Loucy (cell line): ENCODE measurements around the gene IFNW1.

Experiments used
- H2AFZ ChIP-seq: fragments of 200-600 bp; sonication (generic); 2 replicates; pipeline ENCODE4 v1.6.0; 2016; ENCODE audit warnings: antibody characterized with exemption, mild to moderate bottlenecking, low read length, moderate library complexity
- H3F3A ChIP-seq: fragments of 200-600 bp; 2 replicates; pipeline ENCODE4 v1.6.0; 2016; ENCODE audit warnings: antibody characterized with exemption, low read depth, mild to moderate bottlenecking
- H3K27me3 ChIP-seq: fragments of 200-600 bp; sonication (generic); 2 replicates; pipeline ENCODE4 v1.6.1; 2014; ENCODE audit warnings: low read length, mild to moderate bottlenecking; ENCODE audit not compliant: insufficient read depth, poor library complexity, severe bottlenecking
- H3K36me3 ChIP-seq: fragments of 200-600 bp; sonication (generic); 2 replicates; pipeline ENCODE4 v1.6.1; 2016; ENCODE audit warnings: low read length; ENCODE audit not compliant: insufficient read depth
- H3K4me1 ChIP-seq: fragments of 200-600 bp; sonication (generic); 2 replicates; pipeline ENCODE4 v1.5.1; 2014; ENCODE audit warnings: low read length, mild to moderate bottlenecking; ENCODE audit not compliant: insufficient read depth, poor library complexity, severe bottlenecking
- H3K4me2 ChIP-seq: fragments of 200-600 bp; sonication (generic); 2 replicates; pipeline ENCODE4 v1.6.0; 2014; ENCODE audit warnings: antibody characterized with exemption, low read length, low read depth, mild to moderate bottlenecking; ENCODE audit not compliant: poor library complexity, severe bottlenecking
- H3K4me3 ChIP-seq: fragments of 200-600 bp; sonication (generic); 2 replicates; pipeline ENCODE4 v1.5.1; 2014; ENCODE audit warnings: low read length, mild to moderate bottlenecking, mixed read lengths; ENCODE audit not compliant: poor library complexity, severe bottlenecking
- H3K79me2 ChIP-seq: fragments of 200-600 bp; sonication (generic); 2 replicates; pipeline ENCODE4 v1.6.1; 2014; ENCODE audit warnings: low read length; ENCODE audit not compliant: insufficient read depth
- H3K9ac ChIP-seq: fragments of 200-600 bp; sonication (generic); 2 replicates; pipeline ENCODE4 v1.6.0; 2014; ENCODE audit warnings: mild to moderate bottlenecking, low read depth, low read length, moderate library complexity; ENCODE audit not compliant: poor library complexity, severe bottlenecking
- H3K9me2 ChIP-seq: fragments of 200-600 bp; sonication (generic); replicated peaks from 2 replicates; pipeline ENCODE4 v1.6.1; 2016; ENCODE audit warnings: low read depth, low read length, mixed read lengths
- H3K9me3 ChIP-seq: fragments of 200-600 bp; sonication (generic); 2 replicates; pipeline ENCODE4 v1.6.1; 2014; ENCODE audit warnings: mild to moderate bottlenecking, antibody characterized with exemption, low read length, low read depth; ENCODE audit not compliant: insufficient read depth
- H4K20me1 ChIP-seq: fragments of 200-600 bp; sonication (generic); 2 replicates; pipeline ENCODE4 v1.6.0; 2014; ENCODE audit warnings: antibody characterized with exemption, low read length, mild to moderate bottlenecking; ENCODE audit not compliant: insufficient read depth, poor library complexity, severe bottlenecking
- EZH2phosphoT487 ChIP-seq: fragments of 200-600 bp; IDR thresholded peaks from 2 replicates; pipeline ENCODE4 v1.6.1; 2018; ENCODE audit warnings: antibody characterized with exemption, mild to moderate bottlenecking, moderate library complexity, borderline replicate concordance
- TF ChIP-seq, protein P1 (sequence below): fragments of 200-600 bp; sonication (generic); conservative IDR thresholded peaks from 2 replicates; pipeline ENCODE4 v1.5.1; 2014; ENCODE audit warnings: mild to moderate bottlenecking, antibody characterized with exemption, low read length

Gene IFNW1

DNA sequence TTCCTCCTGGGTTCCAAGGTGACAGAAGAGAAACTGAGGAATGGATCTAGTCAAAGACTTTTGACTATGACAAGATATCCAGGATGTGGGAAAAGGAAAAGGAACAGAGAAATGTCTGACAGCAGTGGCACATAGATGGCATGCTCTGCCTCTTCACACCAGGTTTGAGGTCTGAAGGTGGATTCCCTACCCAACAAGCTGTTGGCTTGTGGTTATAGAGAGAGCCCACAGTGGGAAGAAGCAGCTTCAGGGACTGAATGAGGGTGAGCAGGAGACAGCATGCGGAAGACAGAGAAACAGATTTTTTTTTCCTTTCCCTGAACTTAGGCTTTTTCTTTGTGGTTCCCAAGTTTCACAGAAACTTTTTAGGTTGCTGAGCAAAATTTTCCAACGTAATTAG is 20.6 kb downstream of the IFNW1 start:
- Histone ChIP-seq H3K9me3 (0 out of 2 replicates have a peak, but pooled peaks cover 4% of the 10 kb centered on the region), H3K9me2 (no peaks in the 10 kb centered on the region), H3K79me2 (no peaks in the 10 kb centered on the region), H3K27me3 (no peaks in the 10 kb centered on the region), H3K9ac (no peak overlapping the region), H3K36me3 (no peaks in the 10 kb centered on the region), H3K4me1 (peaks cover 53% of the 10 kb centered on the region), H3K4me2 (peak overlapping the region; percentile 4), H4K20me1 (no peaks in the 10 kb centered on the region), H3K4me3 (no peak overlapping the region), H2AFZ (no peak overlapping the region), H3F3A (peaks cover 3% of the 10 kb centered on the region; the same call in 1 of the 2 replicates)
- TF ChIP-seq EZH2phosphoT487, result no peak
- TF ChIP-seq, protein P1, sequence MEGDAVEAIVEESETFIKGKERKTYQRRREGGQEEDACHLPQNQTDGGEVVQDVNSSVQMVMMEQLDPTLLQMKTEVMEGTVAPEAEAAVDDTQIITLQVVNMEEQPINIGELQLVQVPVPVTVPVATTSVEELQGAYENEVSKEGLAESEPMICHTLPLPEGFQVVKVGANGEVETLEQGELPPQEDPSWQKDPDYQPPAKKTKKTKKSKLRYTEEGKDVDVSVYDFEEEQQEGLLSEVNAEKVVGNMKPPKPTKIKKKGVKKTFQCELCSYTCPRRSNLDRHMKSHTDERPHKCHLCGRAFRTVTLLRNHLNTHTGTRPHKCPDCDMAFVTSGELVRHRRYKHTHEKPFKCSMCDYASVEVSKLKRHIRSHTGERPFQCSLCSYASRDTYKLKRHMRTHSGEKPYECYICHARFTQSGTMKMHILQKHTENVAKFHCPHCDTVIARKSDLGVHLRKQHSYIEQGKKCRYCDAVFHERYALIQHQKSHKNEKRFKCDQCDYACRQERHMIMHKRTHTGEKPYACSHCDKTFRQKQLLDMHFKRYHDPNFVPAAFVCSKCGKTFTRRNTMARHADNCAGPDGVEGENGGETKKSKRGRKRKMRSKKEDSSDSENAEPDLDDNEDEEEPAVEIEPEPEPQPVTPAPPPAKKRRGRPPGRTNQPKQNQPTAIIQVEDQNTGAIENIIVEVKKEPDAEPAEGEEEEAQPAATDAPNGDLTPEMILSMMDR, result no peak

DNA sequence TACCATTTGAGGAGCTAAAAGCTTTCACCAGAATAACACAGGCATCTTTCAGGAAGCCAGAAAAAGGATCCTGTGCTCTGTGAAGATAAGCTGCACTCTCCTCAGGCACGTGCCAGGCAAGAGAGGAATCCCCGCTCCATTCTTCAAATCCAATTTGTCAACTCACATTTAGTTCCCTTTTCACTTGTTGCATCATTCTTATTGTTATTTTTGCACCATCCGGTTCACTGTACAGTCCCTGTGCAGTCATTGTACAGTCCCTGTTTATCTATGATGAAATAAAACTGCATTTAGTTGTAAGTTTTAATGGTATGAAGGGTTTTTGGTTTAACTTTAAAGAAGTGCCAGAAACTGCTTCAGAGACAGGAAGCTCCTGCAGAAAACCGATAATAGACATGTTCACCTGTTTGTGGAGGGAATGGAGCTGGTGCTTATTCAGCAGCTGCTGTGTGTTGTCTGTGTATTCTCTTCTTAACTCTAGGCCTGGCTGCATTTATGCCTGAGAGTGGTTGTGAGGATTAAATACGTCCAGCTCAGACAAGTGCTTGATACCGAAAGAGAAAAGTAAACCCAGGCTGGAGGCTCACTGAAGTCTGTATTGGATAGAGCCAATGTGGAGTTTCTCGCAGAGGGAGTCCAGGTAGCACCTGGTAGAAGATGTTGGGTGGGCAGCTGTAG is 22.4 kb downstream of the IFNW1 start:
- TF ChIP-seq, protein P1, result no peak
- Histone ChIP-seq H3K9me3 (no peaks in the 10 kb centered on the region), H3K4me3 (peak overlapping the region; percentile 11), H3K9ac (peak overlapping the region; percentile 28), H2AFZ (peak overlapping the region; percentile 39), H3K9me2 (no peaks in the 10 kb centered on the region), H3F3A (peaks cover 3% of the 10 kb centered on the region; the same call in 1 of the 2 replicates), H3K36me3 (no peaks in the 10 kb centered on the region), H3K27me3 (no peaks in the 10 kb centered on the region), H4K20me1 (no peaks in the 10 kb centered on the region), H3K4me1 (peaks cover 53% of the 10 kb centered on the region), H3K79me2 (no peaks in the 10 kb centered on the region), H3K4me2 (peak overlapping the region; percentile 52)

DNA sequence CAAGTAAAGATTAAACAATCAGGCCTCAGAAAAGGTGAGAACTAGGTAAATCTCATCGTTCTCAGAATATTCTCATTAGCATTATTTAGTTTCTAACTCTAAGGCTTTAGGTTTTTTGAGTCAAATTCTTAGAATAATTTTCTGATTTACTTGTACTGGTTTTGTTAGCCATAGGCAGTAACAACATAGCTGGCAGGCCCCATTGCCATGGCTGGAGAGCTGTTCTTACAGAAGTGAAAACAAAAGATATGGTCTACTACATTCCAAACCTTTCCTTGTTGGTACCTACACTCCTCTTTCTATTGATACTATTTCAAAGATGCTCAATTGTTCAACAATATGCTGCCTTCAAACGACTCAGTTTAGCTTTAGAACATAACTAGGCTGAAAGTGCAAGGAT is 27.3 kb downstream of the IFNW1 start:
- no peak for TF ChIP-seq EZH2phosphoT487
- TF ChIP-seq, protein P1, result no peak

More for the DNA sequence above, 27.3 kb downstream of the IFNW1 start:
- no peaks in the 10 kb centered on the region for H3F3A ChIP-seq
- H3K79me2 ChIP-seq, result no peaks in the 10 kb centered on the region
- 0 out of 2 replicates have a peak overlapping the region, but pooled peaks have one; percentile 3 for H2AFZ ChIP-seq
- no peaks in the 10 kb centered on the region for H3K36me3 ChIP-seq
- H3K4me1 ChIP-seq, result peaks cover 23% of the 10 kb centered on the region
- H3K27me3 ChIP-seq, result no peaks in the 10 kb centered on the region
- no peak overlapping the region for H3K9ac ChIP-seq
- no peak overlapping the region for H3K4me3 ChIP-seq
- no peaks in the 10 kb centered on the region for H4K20me1 ChIP-seq
- no peaks in the 10 kb centered on the region for H3K9me2 ChIP-seq
- H3K4me2 ChIP-seq, result no peak overlapping the region
- no peaks in the 10 kb centered on the region for H3K9me3 ChIP-seq
